K562 (cell line): ENCODE results near the gene PPFIA1. TPM values are rescaled to one million over a fixed set of nuclear protein-coding genes. Genes with fewer than 3 reads are reported as not detected.
A peak's percentile ranks its signal among the peaks of the same experiment; 100 is the strongest.

Experiments used
- GATA2 ChIP-seq: sonication (generic); formaldehyde crosslinking; IDR thresholded peaks from 2 replicates; pipeline ENCODE4 v1.4.0; 2020; ENCODE audit warnings: mild to moderate bottlenecking, missing genetic modification reagents
- GTF2F1 ChIP-seq: IDR thresholded peaks from 2 replicates; pipeline ENCODE4 v1.6.1; 2011; ENCODE audit warnings: low read depth, low read length, improper control_type of control experiment
- HDAC1 ChIP-seq, 2 experiments: fragments of 450-650 bp; IDR thresholded peaks; 2 replicates each; pipeline ENCODE4 v1.6.1; 2016 to 2017; ENCODE audit warnings: inconsistent platforms in 1 of 2, mild to moderate bottlenecking in 1 of 2, moderate library complexity in 1 of 2
- HSF4 ChIP-seq: fragments of 250-450 bp; sonication (Bioruptor Pico); IDR thresholded peaks from 2 replicates; pipeline ENCODE4 v2.1.2; 2022; ENCODE audit warnings: mild to moderate bottlenecking, moderate library complexity, borderline replicate concordance
- JUND ChIP-seq, 2 experiments: IDR thresholded peaks; 2 replicates in 1 of 2; 3 replicates in 1 of 2; pipeline ENCODE4 v1.6.1; 2011; ENCODE audit warnings: borderline replicate concordance in 2 of 2, low read depth in 2 of 2, low read length in 2 of 2, improper control_type of control experiment in 1 of 2, missing biosample characterization in 1 of 2, missing genetic modification characterization in 1 of 2, missing genetic modification reagents in 1 of 2
- MEIS2 ChIP-seq: fragments of 450-650 bp; IDR thresholded peaks from 2 replicates; pipeline ENCODE4 v1.6.1; 2014; ENCODE audit warnings: mild to moderate bottlenecking; ENCODE audit not compliant: partially characterized antibody
- NEUROD1 ChIP-seq: fragments of 150-350 bp; IDR thresholded peaks from 2 replicates; pipeline ENCODE4 v1.6.1; 2014; ENCODE audit warnings: borderline replicate concordance, low read length, low read depth; ENCODE audit not compliant: partially characterized antibody
- POLR2G ChIP-seq: fragments of 200-400 bp; formaldehyde crosslinking; IDR thresholded peaks from 2 replicates; pipeline ENCODE4 v1.6.1; 2017; ENCODE audit warnings: low read depth, mild to moderate bottlenecking, antibody characterized with exemption, low read length, moderate library complexity
- PTTG1 ChIP-seq: fragments of 450-650 bp; IDR thresholded peaks from 2 replicates; pipeline ENCODE4 v1.6.1; 2016; ENCODE audit warnings: low read depth, mild to moderate bottlenecking, missing genetic modification characterization, missing compliant biosample characterization
- RCOR1 ChIP-seq, 2 experiments: IDR thresholded peaks; 2 replicates each; pipeline ENCODE4 v1.6.1; 2012; ENCODE audit warnings: low read depth in 2 of 2, low read length in 2 of 2, borderline replicate concordance in 1 of 2, improper control_type of control experiment in 1 of 2
- SMAD3 ChIP-seq: fragments of 450-650 bp; formaldehyde crosslinking; conservative IDR thresholded peaks from 2 replicates; pipeline ENCODE4 v1.4.0; 2020; ENCODE audit warnings: mild to moderate bottlenecking
- SMAD4 ChIP-seq: fragments of 250-450 bp; sonication (Bioruptor Pico); conservative IDR thresholded peaks from 2 replicates; pipeline ENCODE4 v1.8.0; 2021; ENCODE audit warnings: inconsistent platforms, mild to moderate bottlenecking, moderate library complexity
- TCF7 ChIP-seq: sonication (generic); IDR thresholded peaks from 2 replicates; pipeline ENCODE4 v1.6.1; 2016; ENCODE audit warnings: antibody characterized with exemption, borderline replicate concordance
- ZNF23 ChIP-seq: fragments of 250-450 bp; sonication (Bioruptor Pico); IDR thresholded peaks from 2 replicates; pipeline ENCODE4 v1.4.0; 2020; ENCODE audit warnings: mild to moderate bottlenecking
- ZNF239 ChIP-seq: fragments of 250-450 bp; sonication (Bioruptor Pico); IDR thresholded peaks from 2 replicates; pipeline ENCODE4 v1.4.0; 2020; ENCODE audit warnings: mild to moderate bottlenecking
- polyA plus RNA-seq, 8 experiments: library from polyadenylated mRNA; depleted of rRNA in 4 of 8; stranded (reverse) in 5 of 8; unstranded in 3 of 8; fragments of >200 nt; fragmentation: Nextera tagmentation in 2 of 8; fragmentation: Illumina TruSeq in 1 of 8; extraction: Ambion mirVana in 2 of 8; extraction: Trizol in 1 of 8; gene quantifications; 2 replicates each; pipeline versions ENCODE4 v1.2.1 to v1.2.3, GENCODE V29; 2011 to 2014; ENCODE audit warnings: inconsistent platforms in 1 of 8, missing spikeins in 1 of 8
- total RNA-seq, 7 experiments: library from RNA; depleted of rRNA in 6 of 7; stranded (reverse); fragments of >200 nt in 6 of 7; fragmentation: Illumina TruSeq in 2 of 7; extraction: Trizol in 2 of 7; gene quantifications; 2 replicates each; pipeline versions ENCODE4 v1.2.1 to v1.2.3, GENCODE V29; 2011 to 2021; ENCODE audit warnings: low replicate concordance in 1 of 7
- TF ChIP-seq, protein P1 (sequence below): sonication (generic); formaldehyde crosslinking; IDR thresholded peaks from 2 replicates; pipeline ENCODE4 v1.8.1; 2022; ENCODE audit warnings: missing genetic modification reagents
- TF ChIP-seq, protein P2 (sequence below): sonication (generic); formaldehyde crosslinking; IDR thresholded peaks from 2 replicates; pipeline ENCODE4 v1.4.0; 2020; ENCODE audit warnings: mild to moderate bottlenecking, missing genetic modification reagents
- TF ChIP-seq, protein P3 (sequence below): sonication (generic); formaldehyde crosslinking; IDR thresholded peaks from 2 replicates; pipeline ENCODE4 v1.8.0; 2022; ENCODE audit warnings: mild to moderate bottlenecking, missing genetic modification reagents
- TF ChIP-seq, protein P4 (sequence below), 2 experiments: IDR thresholded peaks; 2 replicates each; pipeline ENCODE4 v1.6.1; 2011; ENCODE audit warnings: borderline replicate concordance in 1 of 2, control low read depth in 1 of 2, low read depth in 1 of 2, low read length in 1 of 2, mild to moderate bottlenecking in 1 of 2, mixed read lengths in 1 of 2, moderate library complexity in 1 of 2; ENCODE audit not compliant: insufficient read depth in 1 of 2, insufficient read length in 1 of 2, poor library complexity in 1 of 2, severe bottlenecking in 1 of 2; ENCODE audit errors: extremely low read depth in 1 of 2
- TF ChIP-seq, protein P5 (sequence below): fragments of 450-650 bp; IDR thresholded peaks from 2 replicates; pipeline ENCODE4 v1.6.1; 2018; ENCODE audit warnings: mild to moderate bottlenecking, low read depth; ENCODE audit not compliant: partially characterized antibody

The PPFIA1 gene
- total and polyA plus RNA-seq, 9 of the 15 experiments (the other 6 are each of a cell fraction or from before 2014, with no cell fraction given) = 9.9 to 41.5 (median 28.5) TPM

DNA sequence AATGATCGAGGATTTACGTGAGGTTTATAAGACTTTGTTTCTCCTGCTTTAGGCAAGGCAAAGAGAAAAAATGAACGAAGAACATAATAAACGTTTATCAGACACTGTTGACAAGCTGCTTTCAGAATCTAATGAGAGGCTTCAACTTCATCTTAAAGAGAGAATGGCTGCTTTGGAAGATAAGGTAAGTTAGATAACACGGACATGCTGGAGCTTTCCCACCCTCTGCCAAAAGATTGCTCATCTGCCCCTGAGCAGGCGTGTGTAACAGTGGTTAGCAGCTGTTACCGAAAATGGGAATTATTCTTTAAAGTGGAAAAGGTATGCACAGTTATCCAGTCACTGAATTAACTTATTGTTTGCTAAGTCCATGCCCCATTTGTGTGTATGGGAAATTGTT is 65.0 kb downstream of the PPFIA1 start (continued):
- TF ChIP-seq, protein P1, sequence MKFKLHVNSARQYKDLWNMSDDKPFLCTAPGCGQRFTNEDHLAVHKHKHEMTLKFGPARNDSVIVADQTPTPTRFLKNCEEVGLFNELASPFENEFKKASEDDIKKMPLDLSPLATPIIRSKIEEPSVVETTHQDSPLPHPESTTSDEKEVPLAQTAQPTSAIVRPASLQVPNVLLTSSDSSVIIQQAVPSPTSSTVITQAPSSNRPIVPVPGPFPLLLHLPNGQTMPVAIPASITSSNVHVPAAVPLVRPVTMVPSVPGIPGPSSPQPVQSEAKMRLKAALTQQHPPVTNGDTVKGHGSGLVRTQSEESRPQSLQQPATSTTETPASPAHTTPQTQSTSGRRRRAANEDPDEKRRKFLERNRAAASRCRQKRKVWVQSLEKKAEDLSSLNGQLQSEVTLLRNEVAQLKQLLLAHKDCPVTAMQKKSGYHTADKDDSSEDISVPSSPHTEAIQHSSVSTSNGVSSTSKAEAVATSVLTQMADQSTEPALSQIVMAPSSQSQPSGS (CRISPR knock-in tag) = no peak
- TF ChIP-seq POLR2G (no peak), HSF4 (no peak), NEUROD1 (no peak), GATA2 (CRISPR knock-in tag) (peak; percentile 49), RCOR1 (IDR thresholded peaks at IDR 0.05; ENCODE audit: borderline replicate concordance in 1 of 2, low read depth in 2 of 2, low read length in 2 of 2) (peak in 1 of 2 experiments; percentile 82; a peak in 2 of 4 replicates), SMAD3 (CRISPR knock-in tag) (0 out of 2 replicates have a peak, but pooled peaks have one; percentile 53), TCF7 (no peak), ZNF23 (no peak), JUND (IDR thresholded peaks at IDR 0.05; ENCODE audit: borderline replicate concordance, low read depth, low read length) (peak; percentile 31; the same call in 1 of the 2 replicates), JUND (tag; IDR thresholded peaks at IDR 0.05; ENCODE audit: borderline replicate concordance, low read depth, low read length) (peak; percentile 43; the same call in 1 of the 3 replicates), HDAC1 (IDR thresholded peaks at IDR 0.05) (0 out of 4 replicates have a peak, but pooled peaks of 1 of the 2 experiments have one; percentile 38), ZNF239 (CRISPR knock-in tag) (peak; percentile 44; the same call in 1 of the 2 replicates), SMAD4 (CRISPR knock-in tag) (peak; percentile 30; the same call in 1 of the 2 replicates), GTF2F1 (no peak), PTTG1 (tag) (no peak), MEIS2 (peak; percentile 47)
- TF ChIP-seq, protein P2, sequence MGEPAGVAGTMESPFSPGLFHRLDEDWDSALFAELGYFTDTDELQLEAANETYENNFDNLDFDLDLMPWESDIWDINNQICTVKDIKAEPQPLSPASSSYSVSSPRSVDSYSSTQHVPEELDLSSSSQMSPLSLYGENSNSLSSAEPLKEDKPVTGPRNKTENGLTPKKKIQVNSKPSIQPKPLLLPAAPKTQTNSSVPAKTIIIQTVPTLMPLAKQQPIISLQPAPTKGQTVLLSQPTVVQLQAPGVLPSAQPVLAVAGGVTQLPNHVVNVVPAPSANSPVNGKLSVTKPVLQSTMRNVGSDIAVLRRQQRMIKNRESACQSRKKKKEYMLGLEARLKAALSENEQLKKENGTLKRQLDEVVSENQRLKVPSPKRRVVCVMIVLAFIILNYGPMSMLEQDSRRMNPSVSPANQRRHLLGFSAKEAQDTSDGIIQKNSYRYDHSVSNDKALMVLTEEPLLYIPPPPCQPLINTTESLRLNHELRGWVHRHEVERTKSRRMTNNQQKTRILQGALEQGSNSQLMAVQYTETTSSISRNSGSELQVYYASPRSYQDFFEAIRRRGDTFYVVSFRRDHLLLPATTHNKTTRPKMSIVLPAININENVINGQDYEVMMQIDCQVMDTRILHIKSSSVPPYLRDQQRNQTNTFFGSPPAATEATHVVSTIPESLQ = no peak
- TF ChIP-seq, protein P3, sequence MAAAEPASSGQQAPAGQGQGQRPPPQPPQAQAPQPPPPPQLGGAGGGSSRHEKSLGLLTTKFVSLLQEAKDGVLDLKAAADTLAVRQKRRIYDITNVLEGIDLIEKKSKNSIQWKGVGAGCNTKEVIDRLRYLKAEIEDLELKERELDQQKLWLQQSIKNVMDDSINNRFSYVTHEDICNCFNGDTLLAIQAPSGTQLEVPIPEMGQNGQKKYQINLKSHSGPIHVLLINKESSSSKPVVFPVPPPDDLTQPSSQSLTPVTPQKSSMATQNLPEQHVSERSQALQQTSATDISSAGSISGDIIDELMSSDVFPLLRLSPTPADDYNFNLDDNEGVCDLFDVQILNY = no peak
- TF ChIP-seq, protein P4, sequence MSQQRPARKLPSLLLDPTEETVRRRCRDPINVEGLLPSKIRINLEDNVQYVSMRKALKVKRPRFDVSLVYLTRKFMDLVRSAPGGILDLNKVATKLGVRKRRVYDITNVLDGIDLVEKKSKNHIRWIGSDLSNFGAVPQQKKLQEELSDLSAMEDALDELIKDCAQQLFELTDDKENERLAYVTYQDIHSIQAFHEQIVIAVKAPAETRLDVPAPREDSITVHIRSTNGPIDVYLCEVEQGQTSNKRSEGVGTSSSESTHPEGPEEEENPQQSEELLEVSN (IDR thresholded peaks at IDR 0.05; ENCODE audit: borderline replicate concordance in 1 of 2, extremely low read depth in 1 of 2, insufficient read depth in 1 of 2, insufficient read length in 1 of 2, low read depth in 1 of 2, low read length in 1 of 2, poor library complexity in 1 of 2, severe bottlenecking in 1 of 2) = peak in 1 of 2 experiments; percentile 32
- TF ChIP-seq, protein P5, sequence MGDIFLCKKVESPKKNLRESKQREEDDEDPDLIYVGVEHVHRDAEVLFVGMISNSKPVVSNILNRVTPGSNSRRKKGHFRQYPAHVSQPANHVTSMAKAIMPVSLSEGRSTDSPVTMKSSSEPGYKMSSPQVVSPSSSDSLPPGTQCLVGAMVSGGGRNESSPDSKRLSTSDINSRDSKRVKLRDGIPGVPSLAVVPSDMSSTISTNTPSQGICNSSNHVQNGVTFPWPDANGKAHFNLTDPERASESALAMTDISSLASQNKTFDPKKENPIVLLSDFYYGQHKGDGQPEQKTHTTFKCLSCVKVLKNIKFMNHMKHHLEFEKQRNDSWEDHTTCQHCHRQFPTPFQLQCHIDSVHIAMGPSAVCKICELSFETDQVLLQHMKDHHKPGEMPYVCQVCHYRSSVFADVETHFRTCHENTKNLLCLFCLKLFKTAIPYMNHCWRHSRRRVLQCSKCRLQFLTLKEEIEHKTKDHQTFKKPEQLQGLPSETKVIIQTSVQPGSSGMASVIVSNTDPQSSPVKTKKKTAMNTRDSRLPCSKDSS = no peak
